DMS79 treated with DMSO at 0.1 percent for 48 hours (cell line): ENCODE measurements around the gene ZNF473.
"Not testable (repeated sequence)": the region's sequence is repeated elsewhere in the genome, so short reads cannot be mapped to it uniquely, and the experiment has no call there.

Experiments used
- DNase-seq: peaks from one replicate; lab custom pipeline; 2025; lab: John Stamatoyannopoulos, UW

Gene ZNF473

DNA sequence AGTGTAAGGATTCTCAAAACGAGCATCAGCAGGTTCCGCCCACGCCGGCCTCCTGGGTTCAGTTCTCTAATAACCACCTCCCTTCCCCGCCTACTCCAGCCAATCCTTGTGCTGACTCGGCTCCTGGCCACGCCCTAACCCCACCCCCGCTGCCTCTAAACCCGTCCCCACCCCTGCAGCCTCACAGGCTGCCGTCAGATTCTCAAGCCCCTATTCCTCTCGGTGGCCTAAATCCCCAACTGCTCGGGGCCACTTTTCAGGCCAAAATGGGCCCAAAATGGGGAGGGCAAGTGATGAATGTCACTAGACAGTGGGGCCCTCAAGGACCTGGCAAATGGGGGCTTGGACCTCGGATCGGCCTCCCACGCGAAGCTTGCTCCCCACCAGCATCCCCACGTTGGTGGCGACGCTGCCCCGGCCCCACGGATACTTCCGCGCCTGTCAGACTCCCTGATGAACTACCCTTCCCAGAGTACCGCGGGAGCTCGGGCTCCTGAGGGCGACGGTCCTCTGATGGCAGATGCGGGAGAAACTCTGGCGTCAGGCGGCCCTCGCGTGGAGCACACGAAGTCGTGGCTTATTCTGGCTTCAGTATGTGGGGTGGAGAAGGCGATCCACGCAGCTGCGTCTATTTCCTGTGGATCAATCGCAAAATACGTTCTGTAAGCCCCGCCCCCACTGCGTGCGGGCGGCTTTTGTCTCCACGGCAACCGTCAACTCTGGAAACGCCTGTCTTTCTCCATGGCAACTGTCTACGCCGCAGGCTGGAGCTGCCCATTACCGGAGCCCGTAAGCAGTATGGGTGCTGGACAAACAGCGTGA is 24.8 kb downstream of the ZNF473 start:
- peak; percentile 70 for DNase-seq

DNA sequence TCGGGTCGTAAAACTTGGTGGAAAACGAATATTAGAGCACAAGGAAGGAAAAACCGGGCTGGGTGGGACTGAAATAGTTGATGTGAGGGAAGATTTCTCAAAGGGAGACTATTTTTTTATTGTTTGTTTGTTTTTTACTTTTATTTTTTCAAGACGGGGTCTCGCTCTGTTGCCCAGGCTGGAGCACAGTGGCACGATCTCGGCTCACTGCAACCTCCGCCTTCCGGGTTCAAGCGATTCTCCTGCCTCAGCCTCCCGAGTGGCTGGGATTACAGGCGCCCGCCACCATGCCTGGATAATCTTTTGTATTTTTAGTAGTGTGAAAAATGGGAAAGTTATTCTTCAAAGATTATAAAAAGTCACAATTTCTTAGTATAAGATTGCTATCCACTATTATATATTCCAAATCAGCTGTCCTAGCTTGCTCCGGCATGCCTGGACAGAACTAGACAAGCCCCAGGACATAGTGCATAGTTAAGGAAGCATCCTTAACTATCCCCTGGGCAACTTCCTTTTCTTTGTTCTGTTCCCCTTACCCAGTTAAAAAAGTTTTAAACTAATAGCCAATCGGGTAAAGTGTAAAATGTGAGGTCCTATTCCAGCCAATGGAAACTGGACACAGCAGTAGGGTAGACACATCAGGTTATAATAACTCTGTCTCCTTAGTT is 25.6 kb downstream of the ZNF473 start:
- not testable (repeated sequence) for DNase-seq

- no peak for DNase-seq
These were observed 26.2 kb downstream of the ZNF473 start for GRCh38 chr19:50051964-50052363.

DNA sequence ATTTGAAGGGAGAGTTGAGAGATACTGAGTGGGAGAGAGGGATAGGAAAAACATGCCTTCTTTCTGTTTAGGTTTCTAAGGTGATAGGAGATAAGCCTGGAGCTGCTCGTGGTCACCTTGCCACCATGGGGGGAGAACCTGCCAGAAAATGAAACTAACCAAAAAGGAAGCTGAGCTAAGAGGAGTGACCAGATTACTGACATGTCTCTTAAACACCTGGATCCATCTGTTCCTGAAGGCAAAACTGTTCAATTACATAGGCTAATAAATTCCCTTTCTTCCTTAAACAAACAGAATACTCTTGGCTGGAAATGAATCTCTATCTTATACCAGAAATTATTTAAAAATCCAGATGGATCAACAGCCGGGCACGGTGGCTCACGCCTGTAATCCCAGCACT is 27.3 kb downstream of the ZNF473 start:
- no peak for DNase-seq

GRCh38 chr19:50058425-50058824 is 32.6 kb downstream of the ZNF473 start:
- no peak for DNase-seq

- no peak for DNase-seq
These were observed 33.2 kb downstream of the ZNF473 start for GRCh38 chr19:50059045-50059444.

GRCh38 chr19:50060107-50060506 is 34.3 kb downstream of the ZNF473 start:
- no peak for DNase-seq

- DNase-seq: no peak
These were observed 35.8 kb downstream of the ZNF473 start for GRCh38 chr19:50061650-50062049.

- DNase-seq: no peak
These were observed 40.1 kb downstream of the ZNF473 start for GRCh38 chr19:50065938-50066337.

GRCh38 chr19:50067575-50067974 is 41.8 kb downstream of the ZNF473 start:
- DNase-seq: no peak

- DNase-seq: not testable (repeated sequence)
These were observed 42.6 kb downstream of the ZNF473 start for GRCh38 chr19:50068382-50068781.

GRCh38 chr19:50075076-50075475 is 49.3 kb downstream of the ZNF473 start:
- not testable (repeated sequence) for DNase-seq

GRCh38 chr19:50075644-50076372 is 50.0 kb downstream of the ZNF473 start:
- not testable (repeated sequence) for DNase-seq

DNA sequence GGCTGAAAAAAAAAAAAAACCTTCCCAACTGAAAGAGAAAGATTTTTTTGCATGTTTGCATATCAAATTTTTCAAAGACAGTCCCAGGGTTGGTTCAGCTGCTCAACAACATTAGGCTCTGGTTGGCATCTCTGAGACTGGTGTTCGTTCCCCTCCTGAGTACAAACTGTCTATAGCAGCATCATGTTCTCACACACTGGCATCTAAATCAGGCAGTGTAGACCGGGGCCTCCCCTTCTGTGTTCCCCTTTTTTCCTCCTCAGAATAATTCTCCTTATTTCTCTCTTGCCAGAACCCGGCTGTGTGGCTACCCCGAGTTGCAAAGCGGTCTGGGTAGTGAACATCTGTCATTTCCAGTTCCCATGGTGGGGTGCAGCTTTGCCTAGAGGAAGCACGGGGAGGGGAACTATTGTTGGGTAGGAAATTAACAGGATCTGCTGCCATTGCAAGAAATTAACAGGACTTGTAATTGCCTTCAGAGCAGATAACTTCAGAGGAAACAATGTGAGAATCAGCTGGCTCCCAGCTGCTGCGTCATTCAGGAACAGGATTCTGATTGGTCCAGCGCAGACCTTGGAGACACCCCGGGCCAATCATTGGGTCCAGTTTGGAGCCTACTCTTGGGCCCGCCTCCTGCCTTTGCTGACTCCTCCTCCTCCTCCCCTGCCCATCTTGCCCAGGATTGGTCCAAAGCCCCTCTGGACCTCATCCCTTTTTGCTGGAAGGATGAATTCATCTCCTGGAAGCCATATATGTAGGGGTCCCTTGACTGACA is 51.0 kb downstream of the ZNF473 start:
- not testable (repeated sequence) for DNase-seq

- DNase-seq: not testable (repeated sequence)
These were observed 53.2 kb downstream of the ZNF473 start for GRCh38 chr19:50079014-50079413.

DNA sequence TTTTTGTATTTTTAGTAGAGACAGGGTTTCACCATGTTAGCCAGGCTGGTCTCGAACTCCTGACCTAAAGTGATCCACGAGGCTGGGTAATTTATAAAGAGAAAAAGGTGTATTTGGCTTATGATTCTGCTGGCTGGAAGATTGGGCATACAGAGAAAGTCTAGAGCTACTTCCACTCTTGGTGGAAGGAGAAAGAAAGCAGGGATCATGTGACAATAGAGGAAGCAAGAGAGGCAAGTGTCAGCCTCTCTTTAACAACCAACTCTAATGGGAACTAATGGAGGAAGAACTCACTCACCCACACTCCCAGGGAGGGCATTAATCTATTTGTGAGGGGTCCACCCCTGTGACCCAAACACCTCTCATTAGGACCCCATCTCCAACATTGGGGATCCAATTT is 58.6 kb downstream of the ZNF473 start:
- DNase-seq: not testable (repeated sequence)

DNA sequence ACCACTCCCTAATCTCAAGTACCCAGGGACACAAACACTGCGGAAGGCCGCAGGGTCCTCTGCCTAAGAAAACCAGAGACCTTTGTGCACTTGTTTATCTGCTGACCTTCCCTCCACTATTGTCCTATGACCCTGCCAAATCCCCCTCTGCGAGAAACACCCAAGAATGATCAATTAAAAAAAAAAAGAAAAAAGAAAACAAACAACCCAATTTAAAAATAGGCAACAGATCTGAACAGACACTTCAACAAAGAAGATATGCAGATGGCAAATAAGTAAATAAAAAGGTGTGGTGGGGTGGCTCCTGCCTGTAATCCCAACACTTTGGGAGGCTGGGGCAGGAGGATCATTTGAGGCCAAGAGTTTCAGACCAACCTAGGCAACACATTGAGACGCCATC is 61.3 kb downstream of the ZNF473 start:
- not testable (repeated sequence) for DNase-seq

GRCh38 chr19:50090706-50091105 is 64.9 kb downstream of the ZNF473 start:
- DNase-seq: not testable (repeated sequence)

DNA sequence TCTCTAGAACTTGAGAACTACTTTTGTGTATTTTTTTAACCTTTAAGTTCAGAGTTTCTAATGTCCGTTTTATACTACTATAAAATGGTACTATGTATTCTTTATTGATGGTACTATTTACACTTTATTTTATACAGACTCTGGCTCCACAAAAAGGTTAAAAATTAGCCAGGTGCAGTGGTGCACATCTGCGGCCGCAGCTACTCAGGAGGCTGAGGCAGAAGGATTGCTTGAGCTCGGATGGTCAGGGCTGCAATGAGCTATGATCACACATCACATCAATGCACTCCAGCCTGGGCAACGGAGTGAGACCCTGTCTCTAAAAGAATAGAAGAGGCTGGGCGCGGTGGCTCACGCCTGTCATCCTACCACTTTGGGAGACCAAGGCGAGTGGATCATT is 66.0 kb downstream of the ZNF473 start:
- DNase-seq: not testable (repeated sequence)

GRCh38 chr19:50092597-50092996 is 66.8 kb downstream of the ZNF473 start:
- DNase-seq: not testable (repeated sequence)

- not testable (repeated sequence) for DNase-seq
These were observed 72.1 kb downstream of the ZNF473 start for GRCh38 chr19:50097884-50098283.

- not testable (repeated sequence) for DNase-seq
These were observed 73.1 kb downstream of the ZNF473 start for GRCh38 chr19:50098892-50099291.
